ENCODE results near the gene GOLGA6L7.
"Not testable (repeated sequence)": the region's sequence is repeated elsewhere in the genome, so short reads cannot be mapped to it uniquely, and the experiment has no call there.

The GOLGA6L7 gene

GRCh38 chr15:28831897-28832587, 16.4 kb downstream of the GOLGA6L7 start:
- not testable (repeated sequence) for H3K27me3 ChIP-seq, H3K4me1 ChIP-seq, H3K9me3 ChIP-seq, H3K36me3 ChIP-seq
- peak overlapping the region; percentile 53 for H3K4me3 ChIP-seq (ENCODE audit: low read depth, low read length)
- peak; percentile 94 for DNase-seq

- not testable (repeated sequence) for H3K9me3 ChIP-seq
These were observed 27.0 kb downstream of the GOLGA6L7 start for GRCh38 chr15:28821420-28821819.

DNA sequence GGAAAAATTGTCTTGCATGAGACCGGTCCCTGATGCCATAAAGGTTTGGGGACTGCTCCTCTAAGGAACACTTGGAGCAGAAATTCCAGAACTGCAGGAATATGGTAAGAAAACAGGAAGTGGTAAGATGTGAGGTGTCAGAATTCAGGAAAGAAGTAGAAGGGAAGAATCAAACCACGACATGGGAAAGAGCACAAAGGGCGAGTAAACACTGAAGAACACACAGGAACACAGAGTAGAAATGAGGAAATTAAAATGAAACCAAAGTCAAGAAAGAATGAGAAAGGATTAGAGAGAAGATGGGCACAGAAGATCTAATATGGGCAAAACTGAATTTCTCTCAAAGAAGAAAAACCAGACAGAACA, 28.5 kb downstream of the GOLGA6L7 start:
- not testable (repeated sequence) for H3K4me3 ChIP-seq (ENCODE audit: low read depth, low read length); H3K9me3 ChIP-seq; H3K4me1 ChIP-seq; H3K27me3 ChIP-seq; H3K36me3 ChIP-seq; DNase-seq

More at GRCh38 chr15:28821420-28821819, 27.0 kb downstream of the GOLGA6L7 start:
- not testable (repeated sequence) for H3K36me3 ChIP-seq; H3K27me3 ChIP-seq; DNase-seq; H3K4me3 ChIP-seq (ENCODE audit: low read depth, low read length); H3K4me1 ChIP-seq

- not testable (repeated sequence) for DNase-seq
These were observed 29.2 kb downstream of the GOLGA6L7 start for GRCh38 chr15:28819019-28819929.

DNA sequence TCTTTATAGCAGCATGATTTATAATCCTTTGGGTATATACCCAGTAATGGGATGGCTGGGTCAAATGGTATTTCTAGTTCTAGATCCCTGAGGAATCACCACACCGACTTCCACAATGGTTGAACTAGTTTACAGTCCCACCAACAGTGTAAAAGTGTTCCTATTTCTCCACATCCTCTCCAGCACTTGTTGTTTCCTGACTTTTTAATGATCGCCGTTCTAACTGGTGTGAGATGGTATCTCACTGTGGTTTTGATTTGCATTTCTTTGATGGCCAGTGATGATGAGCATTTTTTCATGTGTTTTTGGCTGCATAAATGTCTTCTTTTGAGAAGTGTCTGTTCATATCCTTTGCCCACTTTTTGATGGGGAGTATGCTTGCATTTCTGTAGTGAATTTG, 30.3 kb downstream of the GOLGA6L7 start:
- DNase-seq; H3K4me1 ChIP-seq; H3K9me3 ChIP-seq; H3K27me3 ChIP-seq; H3K36me3 ChIP-seq; H3K4me3 ChIP-seq (ENCODE audit: low read depth, low read length): not testable (repeated sequence)

More at GRCh38 chr15:28819019-28819929, 29.2 kb downstream of the GOLGA6L7 start:
- H3K4me3 ChIP-seq (ENCODE audit: low read depth, low read length); H3K9me3 ChIP-seq; H3K36me3 ChIP-seq; H3K27me3 ChIP-seq; H3K4me1 ChIP-seq: not testable (repeated sequence)

- not testable (repeated sequence) for H3K27me3 ChIP-seq; DNase-seq; H3K4me3 ChIP-seq (ENCODE audit: low read depth, low read length); H3K4me1 ChIP-seq; H3K36me3 ChIP-seq; H3K9me3 ChIP-seq
These were observed 34.4 kb downstream of the GOLGA6L7 start for GRCh38 chr15:28814059-28814458.

- H3K4me3 ChIP-seq (ENCODE audit: low read depth, low read length); H3K9me3 ChIP-seq; H3K36me3 ChIP-seq; H3K4me1 ChIP-seq; H3K27me3 ChIP-seq; DNase-seq: not testable (repeated sequence)
These were observed 35.1 kb downstream of the GOLGA6L7 start for GRCh38 chr15:28813392-28813791.

- not testable (repeated sequence) for H3K9me3 ChIP-seq; H3K4me1 ChIP-seq; H3K4me3 ChIP-seq (ENCODE audit: low read depth, low read length); H3K36me3 ChIP-seq; DNase-seq; H3K27me3 ChIP-seq
These were observed 36.4 kb downstream of the GOLGA6L7 start for GRCh38 chr15:28811852-28812550.

DNA sequence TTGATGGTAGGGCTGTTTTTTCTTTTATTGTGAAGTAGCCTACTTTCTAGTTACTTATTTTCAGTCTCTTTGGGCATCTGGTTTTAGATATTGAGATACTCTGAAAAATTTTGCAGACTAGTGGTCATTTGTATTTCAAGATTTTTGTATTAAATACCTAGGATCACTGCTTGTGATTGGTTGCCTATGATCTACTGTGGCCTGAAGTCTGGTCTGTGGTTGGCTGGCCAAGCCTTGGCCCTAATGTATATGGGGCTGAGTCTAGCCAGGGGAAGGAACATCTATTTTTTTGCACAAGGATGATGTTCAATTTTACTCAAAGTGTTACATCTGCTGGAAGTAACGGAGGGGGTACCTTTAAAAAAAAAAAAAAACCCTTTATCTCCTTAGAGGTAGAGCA, 38.0 kb downstream of the GOLGA6L7 start:
- H3K4me1 ChIP-seq; H3K9me3 ChIP-seq; H3K27me3 ChIP-seq; H3K36me3 ChIP-seq; H3K4me3 ChIP-seq (ENCODE audit: low read depth, low read length); DNase-seq: not testable (repeated sequence)

- H3K4me1 ChIP-seq; H3K9me3 ChIP-seq; H3K36me3 ChIP-seq; H3K4me3 ChIP-seq (ENCODE audit: low read depth, low read length); DNase-seq; H3K27me3 ChIP-seq: not testable (repeated sequence)
These were observed 40.3 kb downstream of the GOLGA6L7 start for GRCh38 chr15:28808136-28808535.

- not testable (repeated sequence) for H3K27me3 ChIP-seq; H3K4me3 ChIP-seq (ENCODE audit: low read depth, low read length); DNase-seq; H3K9me3 ChIP-seq; H3K4me1 ChIP-seq; H3K36me3 ChIP-seq
These were observed 48.1 kb downstream of the GOLGA6L7 start for GRCh38 chr15:28800366-28800765.

DNA sequence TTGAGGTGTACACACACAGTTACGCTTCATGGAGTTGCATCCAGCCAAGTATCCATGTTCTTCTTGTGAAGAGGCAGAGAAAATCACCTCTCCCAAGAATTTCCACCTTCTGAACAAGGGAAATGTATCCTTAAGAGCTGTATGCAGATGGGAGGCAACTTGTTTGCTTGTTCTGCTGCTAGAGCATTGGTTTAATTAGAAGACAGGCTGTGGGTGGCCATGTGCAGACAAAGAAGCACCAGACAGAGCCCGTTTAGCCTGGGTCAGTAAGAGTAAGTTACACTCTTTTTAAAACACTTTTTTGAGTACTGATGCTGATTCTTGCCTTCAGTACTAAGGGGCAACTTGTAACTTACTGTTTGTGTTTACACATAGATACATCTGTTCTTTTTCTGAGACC, 50.2 kb downstream of the GOLGA6L7 start:
- not testable (repeated sequence) for H3K4me1 ChIP-seq; H3K27me3 ChIP-seq; H3K4me3 ChIP-seq (ENCODE audit: low read depth, low read length); DNase-seq; H3K9me3 ChIP-seq; H3K36me3 ChIP-seq

All from BE2C (cell line).